ENCODE measurements around the gene DHTKD1. TPM values are rescaled to one million over a fixed set of nuclear protein-coding genes. Genes with fewer than 3 reads are reported as not detected.
A peak's percentile ranks its signal among the peaks of the same experiment; 100 is the strongest.

Gene DHTKD1
- total RNA-seq, 1 experiment from 2014 or later, result 53.2 TPM

- Histone ChIP-seq H2BK15ac (ENCODE audit: low read depth, low read length) (no peak overlapping the region), H4K5ac (ENCODE audit: insufficient read length, low read depth, low read length) (no peak overlapping the region), H3K79me2 (ENCODE audit: insufficient read depth, low read length) (no peaks in the 10 kb centered on the region; the same call in 1 of the 2 replicates), H3K9me3 (ENCODE audit: control insufficient read depth, low read depth, low read length) (no peaks in the 10 kb centered on the region), H3K79me1 (ENCODE audit: insufficient read depth, low read depth, low read length, poor library complexity, severe bottlenecking) (no peaks in the 10 kb centered on the region), H4K8ac (replicated peaks; ENCODE audit: insufficient read length, low read depth, low read length) (no peak overlapping the region), H2AK5ac (ENCODE audit: insufficient read length, low read length) (no peak overlapping the region), H3K23me2 (ENCODE audit: insufficient read length, low read depth, low read length, poor library complexity, severe bottlenecking) (no peaks in the 10 kb centered on the region), H3K23ac (ENCODE audit: insufficient read length, low read depth, low read length) (no peak overlapping the region), H3K27me3 (ENCODE audit: insufficient read depth, low read length) (no peaks in the 10 kb centered on the region), H3K14ac (ENCODE audit: insufficient read depth, low read length) (no peak overlapping the region), H3K4me1 (ENCODE audit: insufficient read depth, low read length) (no peaks in the 10 kb centered on the region), H3T11ph (ENCODE audit: low read length) (no peak overlapping the region), H4K20me1 (ENCODE audit: control insufficient read depth, insufficient read depth, insufficient read length) (no peaks in the 10 kb centered on the region), H2BK120ac (ENCODE audit: low read depth, low read length, poor library complexity, severe bottlenecking) (no peak overlapping the region), H4K91ac (ENCODE audit: insufficient read length, low read depth, low read length) (no peak overlapping the region), H3K27ac (ENCODE audit: insufficient read length, low read depth, low read length) (no peak overlapping the region), H2AFZ (ENCODE audit: low read length) (no peak overlapping the region), H2BK5ac (ENCODE audit: insufficient read length, low read length) (no peak overlapping the region), H3K4ac (ENCODE audit: low read depth, low read length) (no peak overlapping the region), H3K56ac (ENCODE audit: insufficient read length, low read depth, low read length) (no peak overlapping the region), H3K18ac (ENCODE audit: insufficient read length, low read depth, low read length) (no peak overlapping the region), H3K9ac (ENCODE audit: extremely low read depth, insufficient read length, low read length) (no peak overlapping the region), H2BK20ac (ENCODE audit: low read depth, low read length, poor library complexity, severe bottlenecking) (no peak overlapping the region), H2BK12ac (ENCODE audit: insufficient read length, low read depth, low read length) (no peak overlapping the region), H3K4me2 (ENCODE audit: insufficient read depth, insufficient read length, low read length) (no peak overlapping the region)
- no peaks in the 10 kb centered on the region for H3K4me1 Mint-ChIP-seq
- no peak overlapping the region; a peak in 1 of 5 replicates for H3K4me3 Mint-ChIP-seq
- H3K36me3 Mint-ChIP-seq (ENCODE audit: insufficient read depth in 1 of 3, low read depth in 3 of 3), result peaks cover 47 to 85% (median 81%) of the 10 kb centered on the region in 3 experiments
- H3K9me3 Mint-ChIP-seq, result no peaks in the 10 kb centered on the region; a peak in 1 of 5 replicates
- no peak for TF ChIP-seq CTCF (conservative IDR thresholded peaks at IDR 0.05)
- H3K27ac Mint-ChIP-seq, result peak overlapping the region in 1 of 3 experiments; percentile 73; a peak in 2 of 7 replicates
- no peak for DNase-seq
- no peaks in the 10 kb centered on the region for H3K27me3 Mint-ChIP-seq (ENCODE audit: low read depth)
- no CpG with 5 or more reads among the region's 14 CpGs for WGBS (ENCODE audit: extremely low coverage, insufficient read length, low lambda C conversion rate)
These were observed 20.2 kb downstream of the DHTKD1 start for GRCh38 chr10:12088919-12089318.
